ENCODE results near the gene TLE7. TPM values are rescaled to one million over a fixed set of nuclear protein-coding genes. Genes with fewer than 3 reads are reported as not detected.

The TLE7 gene
- total RNA-seq, 2 experiments from 2014 or later, result not detected

DNA sequence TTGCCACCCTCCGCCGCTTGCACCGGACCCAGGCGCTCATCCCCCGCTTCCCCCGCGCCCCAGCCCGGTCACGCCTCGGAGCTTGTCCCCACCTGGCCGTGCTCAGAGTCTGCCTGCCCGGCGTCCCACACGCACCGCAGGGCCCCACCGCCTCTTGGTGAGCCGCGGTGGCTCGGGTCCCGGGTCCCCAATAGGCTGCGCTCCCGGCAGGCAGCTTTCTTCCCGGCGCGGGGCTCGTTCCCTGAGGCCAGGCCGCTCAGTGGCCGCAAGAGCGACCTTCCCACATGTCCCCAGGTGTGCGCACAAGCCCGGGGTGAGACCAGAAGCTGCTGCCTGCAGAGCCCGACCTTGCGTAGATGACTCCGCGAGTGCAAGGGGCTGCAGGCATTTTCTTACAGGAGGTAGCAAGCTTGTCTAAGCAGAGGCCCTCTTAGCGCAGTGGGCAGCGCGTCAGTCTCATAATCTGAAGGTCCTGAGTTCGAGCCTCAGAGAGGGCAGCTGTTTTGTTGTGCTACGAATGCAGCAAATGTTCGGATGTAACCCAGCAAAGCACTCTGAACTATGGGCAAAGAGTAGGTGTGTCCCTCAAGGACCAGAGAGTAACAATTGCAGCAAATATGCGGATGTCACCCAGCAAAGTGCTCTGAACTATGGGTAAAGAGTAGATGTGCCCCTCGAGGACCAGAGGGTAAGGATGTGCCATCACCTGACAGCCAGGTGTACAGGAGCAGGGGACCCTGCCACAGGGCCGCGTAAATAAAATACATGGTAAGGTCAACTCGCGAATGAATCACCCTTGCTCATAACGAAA lies 15.6 kb downstream of the TLE7 start:
- Histone ChIP-seq H2AFZ (ENCODE audit: low read length) (no peak overlapping the region), H3K36me3 (ENCODE audit: insufficient read depth, low read length) (no peaks in the 10 kb centered on the region), H3K4me1 (ENCODE audit: insufficient read depth, low read length, poor library complexity, severe bottlenecking) (no peaks in the 10 kb centered on the region), H3K9me3 (ENCODE audit: low read length) (peaks cover 7% of the 10 kb centered on the region; the same call in 1 of the 2 replicates), H3K79me2 (ENCODE audit: insufficient read depth, low read depth, low read length) (no peaks in the 10 kb centered on the region), H3K4me2 (ENCODE audit: low read length) (no peak overlapping the region), H3K4me3 (ENCODE audit: low read depth, low read length, poor library complexity, severe bottlenecking) (no peak overlapping the region), H4K20me1 (ENCODE audit: insufficient read depth, low read length) (no peaks in the 10 kb centered on the region), H3K9me2 (ENCODE audit: insufficient read depth, low read length) (no peaks in the 10 kb centered on the region), H3K27ac (ENCODE audit: low read depth, low read length, poor library complexity, severe bottlenecking) (no peak overlapping the region)
- CTCF ChIA-PET (ENCODE audit: unreplicated experiment), result interaction anchor here (0.6 kb wide), 1 partner anchor 50 kb away, joined by 3 read pairs; no protein-coding TSS in a partner anchor
- POLR2A ChIA-PET, result no interaction called here
- intact Hi-C loops (cut with micrococcal nuclease; ENCODE audit: unreplicated experiment), result no loop called here
- DNase-seq (ENCODE audit: low spot score), result no peak
- TF ChIP-seq, protein P1, sequence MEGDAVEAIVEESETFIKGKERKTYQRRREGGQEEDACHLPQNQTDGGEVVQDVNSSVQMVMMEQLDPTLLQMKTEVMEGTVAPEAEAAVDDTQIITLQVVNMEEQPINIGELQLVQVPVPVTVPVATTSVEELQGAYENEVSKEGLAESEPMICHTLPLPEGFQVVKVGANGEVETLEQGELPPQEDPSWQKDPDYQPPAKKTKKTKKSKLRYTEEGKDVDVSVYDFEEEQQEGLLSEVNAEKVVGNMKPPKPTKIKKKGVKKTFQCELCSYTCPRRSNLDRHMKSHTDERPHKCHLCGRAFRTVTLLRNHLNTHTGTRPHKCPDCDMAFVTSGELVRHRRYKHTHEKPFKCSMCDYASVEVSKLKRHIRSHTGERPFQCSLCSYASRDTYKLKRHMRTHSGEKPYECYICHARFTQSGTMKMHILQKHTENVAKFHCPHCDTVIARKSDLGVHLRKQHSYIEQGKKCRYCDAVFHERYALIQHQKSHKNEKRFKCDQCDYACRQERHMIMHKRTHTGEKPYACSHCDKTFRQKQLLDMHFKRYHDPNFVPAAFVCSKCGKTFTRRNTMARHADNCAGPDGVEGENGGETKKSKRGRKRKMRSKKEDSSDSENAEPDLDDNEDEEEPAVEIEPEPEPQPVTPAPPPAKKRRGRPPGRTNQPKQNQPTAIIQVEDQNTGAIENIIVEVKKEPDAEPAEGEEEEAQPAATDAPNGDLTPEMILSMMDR (conservative IDR thresholded peaks at IDR 0.05; ENCODE audit: low read length), result no peak
- TF ChIP-seq EZH2phosphoT487 (IDR thresholded peaks at IDR 0.05; ENCODE audit: borderline replicate concordance, low read depth, low read length), result no peak
- BruUV-seq (replicated peaks), result no TSS peak

DNA sequence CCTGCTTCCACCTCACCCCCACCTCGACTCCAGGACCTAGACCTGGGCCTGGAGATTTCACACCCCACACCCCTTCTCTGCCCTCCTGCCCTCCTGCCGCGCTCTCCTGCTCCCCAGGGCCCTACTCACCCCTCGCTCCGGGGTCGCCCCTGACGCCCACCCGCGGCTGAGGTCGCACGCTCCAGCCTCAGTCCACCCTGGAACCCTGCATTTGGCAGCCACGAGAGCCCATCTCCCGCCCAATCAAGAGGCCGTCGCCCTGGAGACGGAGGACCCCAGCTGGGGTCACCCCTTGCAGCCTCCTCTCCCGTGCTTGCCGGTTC lies 16.1 kb downstream of the TLE7 start:
- Histone ChIP-seq H3K9me2 (ENCODE audit: insufficient read depth, low read length) (no peaks in the 10 kb centered on the region), H3K4me2 (ENCODE audit: low read length) (no peak overlapping the region)

More for the DNA sequence above, 16.1 kb downstream of the TLE7 start:
- no peak for DNase-seq (ENCODE audit: low spot score)
- H3K9me3 ChIP-seq (ENCODE audit: low read length), result peaks cover 7% of the 10 kb centered on the region; the same call in 1 of the 2 replicates
- intact Hi-C loops (cut with micrococcal nuclease; ENCODE audit: unreplicated experiment), result no loop called here
- no peaks in the 10 kb centered on the region for H3K36me3 ChIP-seq (ENCODE audit: insufficient read depth, low read length)
- no peaks in the 10 kb centered on the region for H3K79me2 ChIP-seq (ENCODE audit: insufficient read depth, low read depth, low read length)
- ChIA-PET POLR2A (no interaction called here), CTCF (ENCODE audit: unreplicated experiment) (interaction anchor here (0.6 kb wide), 1 partner anchor 51 kb away, joined by 3 read pairs; no protein-coding TSS in a partner anchor)
- no TSS peak for BruUV-seq (replicated peaks)
- no peaks in the 10 kb centered on the region for H3K4me1 ChIP-seq (ENCODE audit: insufficient read depth, low read length, poor library complexity, severe bottlenecking)
- no peak overlapping the region for H3K27ac ChIP-seq (ENCODE audit: low read depth, low read length, poor library complexity, severe bottlenecking)
- no peak for TF ChIP-seq EZH2phosphoT487 (IDR thresholded peaks at IDR 0.05; ENCODE audit: borderline replicate concordance, low read depth, low read length)
- TF ChIP-seq, protein P1 (conservative IDR thresholded peaks at IDR 0.05; ENCODE audit: low read length), result no peak
- no peak overlapping the region for H2AFZ ChIP-seq (ENCODE audit: low read length)
- no peak overlapping the region for H3K4me3 ChIP-seq (ENCODE audit: low read depth, low read length, poor library complexity, severe bottlenecking)
- H4K20me1 ChIP-seq (ENCODE audit: insufficient read depth, low read length), result no peaks in the 10 kb centered on the region

All from OCI-LY7 (cell line).